GM18870 (cell line): ENCODE results near the gene DNAJC27.

Experiments used
- ATAC-seq: cut with Tn5 transposase; IDR thresholded peaks from one replicate; pipeline ENCODE4 v1.9.1; 2021; ENCODE audit warnings: moderate library complexity; ENCODE audit not compliant: unreplicated experiment

The DNAJC27 gene

DNA sequence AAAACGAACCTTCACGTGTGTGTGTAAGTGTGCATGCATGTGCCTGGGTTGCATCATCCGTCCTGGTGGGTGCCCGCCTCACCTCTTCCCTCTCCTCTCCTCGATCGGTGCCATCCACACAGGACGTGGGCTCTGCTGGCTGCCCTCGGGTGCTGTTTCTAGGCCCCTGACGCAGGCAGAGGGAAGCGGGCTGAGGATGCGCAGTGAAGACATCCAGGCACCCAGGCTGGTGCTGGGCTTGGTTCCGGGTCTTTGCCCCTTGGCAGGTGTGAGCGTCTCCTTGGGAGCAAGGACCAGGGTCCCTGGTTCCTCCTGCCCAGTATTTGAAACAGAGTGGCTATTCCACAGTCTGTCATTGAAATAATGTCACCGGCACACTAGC, 45.5 kb downstream of the DNAJC27 start:
- no peak for ATAC-seq

- no peak for ATAC-seq
These were observed 45.9 kb downstream of the DNAJC27 start for GRCh38 chr2:24925815-24926214.

DNA sequence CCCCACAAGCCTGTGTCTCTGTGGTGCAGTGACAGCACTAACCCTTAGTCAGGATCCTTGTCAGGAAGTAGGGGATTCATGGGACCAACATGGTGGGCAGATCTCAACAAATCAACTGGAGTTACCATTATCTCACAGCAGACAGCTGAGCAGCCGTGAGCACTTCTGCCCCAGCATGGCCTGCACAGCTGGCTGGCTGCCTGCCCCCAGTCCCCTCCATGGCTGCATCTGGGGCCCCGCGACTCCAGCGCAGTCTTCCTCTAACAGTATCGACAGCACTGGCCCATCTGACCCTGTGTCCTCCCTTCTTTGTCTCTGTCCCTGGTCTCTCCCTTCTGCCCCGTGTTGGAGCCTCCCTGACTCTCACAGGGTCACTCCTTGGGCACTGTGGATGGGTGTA, 47.0 kb downstream of the DNAJC27 start:
- ATAC-seq = no peak

DNA sequence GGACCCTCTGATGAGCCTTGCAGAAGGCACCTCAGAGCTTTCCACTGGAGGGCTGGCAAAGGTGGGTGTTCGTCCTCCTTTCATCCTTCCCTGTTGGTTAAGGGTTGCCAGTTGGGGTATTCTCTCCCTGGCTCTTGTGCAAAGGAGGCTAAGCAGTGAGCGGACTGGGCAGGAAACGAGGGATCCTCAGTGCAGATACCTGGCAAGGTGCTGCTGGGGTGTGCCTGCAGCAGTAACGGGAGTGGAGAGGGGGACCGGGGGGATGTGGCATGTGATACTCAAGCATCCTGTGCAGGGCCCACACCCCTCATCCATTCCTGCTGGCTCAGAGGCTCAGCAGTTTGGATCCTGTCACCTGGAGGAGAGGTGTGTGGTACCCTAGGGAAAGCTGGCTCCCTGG, 47.5 kb downstream of the DNAJC27 start:
- no peak for ATAC-seq

- ATAC-seq = no peak
These were observed 48.6 kb downstream of the DNAJC27 start for GRCh38 chr2:24923106-24923505.

- ATAC-seq = no peak
These were observed 49.2 kb downstream of the DNAJC27 start for GRCh38 chr2:24922556-24922955.

- no peak for ATAC-seq
These were observed 50.8 kb downstream of the DNAJC27 start for GRCh38 chr2:24920809-24921441.

GRCh38 chr2:24920098-24920808, 51.5 kb downstream of the DNAJC27 start, which contains the start of gene ADCY3:
TSS of gene ADCY3 (minus strand) at chr2:24920237. CDS start at chr2:24918987, 1,250 bp downstream.
- no peak for ATAC-seq

DNA sequence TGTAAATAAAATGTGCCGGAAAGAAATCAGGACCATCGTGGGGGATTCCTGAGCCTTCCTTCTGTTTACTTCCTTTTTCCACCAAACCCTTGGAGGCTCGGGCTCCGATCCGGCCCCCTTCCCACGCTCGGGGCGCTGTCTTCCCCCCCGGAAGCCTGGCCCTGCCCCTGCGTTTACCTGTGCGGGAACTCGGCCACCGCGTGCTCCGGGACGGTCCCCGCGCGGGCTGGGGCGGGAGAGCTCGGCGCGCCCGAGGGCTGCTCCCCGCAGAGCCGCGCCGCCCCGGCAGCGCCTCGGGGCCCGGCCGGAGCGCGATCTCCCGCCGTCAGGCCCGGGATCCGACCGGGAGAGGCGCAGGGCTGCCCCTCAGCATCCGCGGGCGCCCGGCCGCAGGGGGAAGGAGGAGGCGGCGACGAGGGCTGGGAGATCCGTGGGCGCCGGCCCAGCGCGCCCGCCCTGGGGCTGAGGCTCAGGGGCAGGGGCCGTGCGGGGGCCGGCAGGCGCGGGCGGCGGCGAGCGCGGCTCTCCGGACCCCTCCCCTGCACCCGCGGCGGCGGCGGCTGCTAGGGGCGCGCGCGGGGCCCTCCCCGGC, 52.2 kb downstream of the DNAJC27 start:
- no peak for ATAC-seq

GRCh38 chr2:24919037-24919505, 52.7 kb downstream of the DNAJC27 start:
- ATAC-seq = no peak

DNA sequence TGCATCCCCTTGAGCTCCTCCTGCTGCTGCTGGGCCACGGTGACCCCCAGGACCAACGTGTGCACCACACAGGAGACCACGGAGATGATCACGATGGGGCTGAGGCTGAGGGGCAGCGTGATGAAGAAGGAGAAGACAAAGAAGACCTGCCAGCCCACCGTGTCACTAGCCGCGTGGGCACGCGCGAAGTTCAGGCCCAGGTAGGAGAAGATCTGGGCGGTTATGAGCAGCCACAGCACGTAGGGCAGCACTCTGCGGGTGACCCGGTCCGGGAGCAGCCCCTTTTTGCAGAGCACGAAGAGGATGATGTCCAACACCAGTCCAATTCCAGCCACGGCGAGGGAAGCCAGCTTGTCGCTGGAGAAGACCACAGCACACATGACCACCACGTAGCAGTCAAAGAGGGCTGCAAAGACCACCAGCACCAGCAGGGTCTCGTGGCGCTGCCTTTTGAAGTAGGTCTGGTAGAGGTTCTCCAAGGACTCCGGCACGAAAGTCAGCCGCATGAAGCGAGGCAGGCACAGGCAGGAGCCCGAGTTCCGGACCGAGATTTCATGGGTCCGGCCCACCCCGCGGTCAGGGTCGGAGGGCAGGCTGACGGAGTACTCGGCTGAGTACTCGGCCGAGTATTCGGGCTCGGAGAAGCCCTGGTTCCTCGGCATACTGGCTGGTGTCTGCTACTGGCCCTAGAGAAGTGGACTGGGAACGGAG, 53.3 kb downstream of the DNAJC27 start:
- ATAC-seq = no peak

GRCh38 chr2:24917731-24918325, 53.9 kb downstream of the DNAJC27 start:
- no peak for ATAC-seq

DNA sequence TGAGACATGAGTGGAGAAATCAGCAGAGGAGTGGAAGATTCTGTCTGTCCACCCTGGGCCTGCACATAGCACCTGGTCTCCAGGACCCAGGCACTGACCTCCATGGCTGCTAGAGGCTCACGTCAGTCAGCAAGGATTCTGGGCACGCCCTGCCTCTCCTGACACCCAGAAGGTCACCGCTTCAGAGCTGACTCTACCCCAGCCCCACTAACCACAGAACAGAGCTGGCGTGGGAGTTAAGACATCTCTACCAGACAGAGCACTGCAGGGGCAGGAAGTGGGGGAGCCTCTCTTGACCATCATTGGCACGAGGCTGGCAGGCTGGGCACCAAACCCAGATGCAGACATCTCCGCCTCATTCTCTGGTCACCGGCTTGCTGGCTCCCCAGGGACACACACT, 54.7 kb downstream of the DNAJC27 start:
- no peak for ATAC-seq

- no peak for ATAC-seq
These were observed 56.0 kb downstream of the DNAJC27 start for GRCh38 chr2:24915796-24916195.

DNA sequence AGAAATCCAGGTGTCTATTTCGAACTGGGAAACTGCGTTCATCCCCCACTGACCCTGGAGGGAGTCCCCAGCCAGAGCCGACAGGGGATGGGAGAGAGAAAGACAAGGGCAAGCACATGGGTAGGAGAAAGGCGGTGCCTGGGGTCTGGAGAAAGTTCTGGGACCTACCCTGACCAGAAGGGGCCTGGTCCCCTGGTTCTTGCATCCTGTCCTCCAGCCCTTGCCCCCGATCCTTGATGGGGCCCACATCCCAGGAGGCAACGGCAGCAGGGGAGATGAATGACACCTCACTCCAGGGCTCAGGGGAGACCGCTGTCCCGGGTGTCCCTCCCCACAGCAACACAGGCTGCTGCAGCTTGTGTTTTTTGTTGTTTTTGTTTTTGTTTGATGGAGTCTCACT, 56.6 kb downstream of the DNAJC27 start:
- ATAC-seq = no peak

GRCh38 chr2:24914713-24915112, 57.0 kb downstream of the DNAJC27 start:
- ATAC-seq = no peak

DNA sequence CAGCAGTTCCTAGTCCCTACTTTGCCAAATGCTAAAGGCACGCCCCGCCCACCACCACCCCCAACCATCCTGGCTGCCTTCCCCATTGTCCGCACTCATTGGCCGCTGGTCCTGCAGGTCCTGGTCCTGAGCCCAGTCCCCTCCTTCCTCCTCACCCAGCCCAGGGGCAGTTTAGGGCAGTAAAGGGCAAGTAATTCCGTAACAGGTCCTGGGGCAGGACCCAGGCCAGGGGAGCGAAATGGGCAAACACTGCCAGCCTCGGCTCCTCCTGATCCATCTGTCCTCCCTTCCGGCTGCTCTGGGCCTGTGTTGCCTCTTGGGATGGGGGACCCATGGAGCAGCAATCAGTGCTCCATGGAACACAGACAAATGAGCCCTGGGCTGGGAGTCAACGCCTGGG, 57.8 kb downstream of the DNAJC27 start:
- ATAC-seq = no peak

DNA sequence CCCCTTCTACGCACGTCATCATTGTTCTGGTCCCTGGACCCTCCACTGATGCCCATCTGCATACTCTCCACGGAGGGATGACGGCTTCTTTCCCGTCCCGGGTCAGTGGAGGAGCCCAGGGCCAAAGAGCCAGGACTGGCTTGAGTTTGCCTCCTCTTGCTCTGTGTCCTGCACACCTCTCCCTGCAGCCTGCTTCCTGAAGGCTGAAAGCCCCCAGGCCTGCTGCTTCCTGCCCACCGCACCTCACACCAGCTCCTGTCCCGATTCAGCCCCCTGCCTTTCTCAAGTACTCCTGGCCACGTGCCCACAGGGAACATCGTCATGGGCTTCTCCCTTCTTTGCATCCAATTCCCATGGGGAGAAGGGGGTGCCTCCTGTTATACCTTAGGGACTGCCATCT, 58.8 kb downstream of the DNAJC27 start:
- no peak for ATAC-seq

- no peak for ATAC-seq
These were observed 59.2 kb downstream of the DNAJC27 start for GRCh38 chr2:24912523-24912922.

DNA sequence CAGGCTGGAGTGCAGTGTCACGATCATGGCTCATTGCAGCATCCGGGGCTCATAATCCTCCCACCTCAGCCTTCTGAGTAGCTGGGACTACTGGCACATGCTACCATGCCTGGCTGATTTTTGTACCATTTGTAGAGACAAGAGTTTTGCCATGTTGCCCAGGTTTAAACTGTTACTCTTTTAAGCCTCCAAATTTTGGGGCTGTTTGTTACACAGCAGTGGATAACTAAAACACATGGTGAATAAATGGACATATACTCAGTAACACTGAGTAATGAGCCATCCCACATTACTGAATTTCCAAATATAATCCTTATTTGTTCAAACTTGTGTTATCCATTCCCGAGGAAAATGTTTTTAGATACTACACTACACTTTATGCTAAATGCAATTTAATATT, 61.5 kb downstream of the DNAJC27 start:
- ATAC-seq = no peak

- no peak for ATAC-seq
These were observed 62.1 kb downstream of the DNAJC27 start for GRCh38 chr2:24909555-24910177.
